GM21717 (cell line): ENCODE data around the gene PIGT.

ENCODE experiments used
- ATAC-seq: cut with Tn5 transposase; IDR thresholded peaks from one replicate; pipeline ENCODE4 v1.9.1; 2021; ENCODE audit warnings: mild to moderate bottlenecking, moderate library complexity; ENCODE audit not compliant: unreplicated experiment

The PIGT gene

GRCh38 chr20:45415822-45416637 is at the start of gene PIGT:
Gene PIGT (plus strand): TSS chr20:45416141. CDS start chr20:45416157, 16 bp downstream.
- ATAC-seq: peak; percentile 77

GRCh38 chr20:45366192-45366591 is 49.7 kb upstream of the PIGT start:
- no peak for ATAC-seq

GRCh38 chr20:45366631-45367030 is 49.3 kb upstream of the PIGT start:
- ATAC-seq: no peak

GRCh38 chr20:45367126-45367525 is 48.8 kb upstream of the PIGT start:
- ATAC-seq: no peak

GRCh38 chr20:45368221-45368980 is 47.5 kb upstream of the PIGT start:
- peak; percentile 63 for ATAC-seq

- no peak for ATAC-seq
These were observed 45.3 kb upstream of the PIGT start for GRCh38 chr20:45370571-45371160.

GRCh38 chr20:45372241-45372640 is 43.7 kb upstream of the PIGT start:
- no peak for ATAC-seq

GRCh38 chr20:45372646-45373352 is 43.1 kb upstream of the PIGT start:
- no peak for ATAC-seq

GRCh38 chr20:45373353-45374100 is 42.4 kb upstream of the PIGT start:
- ATAC-seq: peak; percentile 64

- no peak for ATAC-seq
These were observed 41.9 kb upstream of the PIGT start for GRCh38 chr20:45374101-45374467.

- no peak for ATAC-seq
These were observed 41.0 kb upstream of the PIGT start for GRCh38 chr20:45374966-45375365.

GRCh38 chr20:45377269-45377668 is 38.7 kb upstream of the PIGT start:
- no peak for ATAC-seq

- no peak for ATAC-seq
These were observed 37.8 kb upstream of the PIGT start, which contains the start of gene TP53TG5 for GRCh38 chr20:45378191-45378590. Gene TP53TG5 (minus strand): TSS chr20:45378325. CDS start chr20:45378236, 89 bp downstream.

GRCh38 chr20:45387274-45387673 is 28.7 kb upstream of the PIGT start:
- ATAC-seq: no peak

- no peak for ATAC-seq
These were observed 25.0 kb upstream of the PIGT start for GRCh38 chr20:45390931-45391330.

- no peak for ATAC-seq
These were observed 24.4 kb upstream of the PIGT start for GRCh38 chr20:45391559-45391958.

GRCh38 chr20:45392733-45393132 is 23.2 kb upstream of the PIGT start:
- ATAC-seq: no peak

GRCh38 chr20:45394221-45395113 is 21.5 kb upstream of the PIGT start:
- no peak for ATAC-seq

- ATAC-seq: no peak
These were observed 20.9 kb upstream of the PIGT start for GRCh38 chr20:45395114-45395415.

- ATAC-seq: no peak
These were observed 16.9 kb upstream of the PIGT start for GRCh38 chr20:45399018-45399417.
